Measurements from ENCODE around the gene PIK3R1. TPM values are rescaled to one million over a fixed set of nuclear protein-coding genes. Genes with fewer than 3 reads are reported as not detected.
A peak's percentile ranks its signal among the peaks of the same experiment; 100 is the strongest.

PIK3R1 gene
- total and polyA plus RNA-seq, 7 donors, result 29.7 to 155 (median 102) TPM

GRCh38 chr5:68248896-68249295 lies 33.3 kb downstream of the PIK3R1 start:
- TF ChIP-seq, protein P1, sequence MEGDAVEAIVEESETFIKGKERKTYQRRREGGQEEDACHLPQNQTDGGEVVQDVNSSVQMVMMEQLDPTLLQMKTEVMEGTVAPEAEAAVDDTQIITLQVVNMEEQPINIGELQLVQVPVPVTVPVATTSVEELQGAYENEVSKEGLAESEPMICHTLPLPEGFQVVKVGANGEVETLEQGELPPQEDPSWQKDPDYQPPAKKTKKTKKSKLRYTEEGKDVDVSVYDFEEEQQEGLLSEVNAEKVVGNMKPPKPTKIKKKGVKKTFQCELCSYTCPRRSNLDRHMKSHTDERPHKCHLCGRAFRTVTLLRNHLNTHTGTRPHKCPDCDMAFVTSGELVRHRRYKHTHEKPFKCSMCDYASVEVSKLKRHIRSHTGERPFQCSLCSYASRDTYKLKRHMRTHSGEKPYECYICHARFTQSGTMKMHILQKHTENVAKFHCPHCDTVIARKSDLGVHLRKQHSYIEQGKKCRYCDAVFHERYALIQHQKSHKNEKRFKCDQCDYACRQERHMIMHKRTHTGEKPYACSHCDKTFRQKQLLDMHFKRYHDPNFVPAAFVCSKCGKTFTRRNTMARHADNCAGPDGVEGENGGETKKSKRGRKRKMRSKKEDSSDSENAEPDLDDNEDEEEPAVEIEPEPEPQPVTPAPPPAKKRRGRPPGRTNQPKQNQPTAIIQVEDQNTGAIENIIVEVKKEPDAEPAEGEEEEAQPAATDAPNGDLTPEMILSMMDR (IDR thresholded peaks at IDR 0.05), result no peak
- WGBS, 3 donors, result 78 to 90% (median 89%) methylated on average over 2 of the region's 2 CpGs
- H3K27ac ChIP-seq, result peak overlapping the region; percentile 72
- ATAC-seq, result no peak
- no peaks in the 10 kb centered on the region for H3K36me3 ChIP-seq (ENCODE audit: insufficient read depth in 1 of 2, low read depth in 1 of 2)
- peaks cover 61% of the 10 kb centered on the region for H3K4me1 ChIP-seq
- no peaks in the 10 kb centered on the region for H3K9me3 ChIP-seq
- intact Hi-C loops (cut with DNase I), result no loop called here
- H3K4me3 ChIP-seq, result no peak overlapping the region
- H3K27me3 ChIP-seq (ENCODE audit: insufficient read depth in 3 of 3, low read length in 2 of 3), result no peaks in the 10 kb centered on the region
- DNase-seq, result no peak

- DNase-seq, result no peak
- Histone ChIP-seq H3K9me3 (no peaks in the 10 kb centered on the region), H3K4me1 (peaks cover 67% of the 10 kb centered on the region), H3K27me3 (ENCODE audit: insufficient read depth in 3 of 3, low read length in 2 of 3) (no peaks in the 10 kb centered on the region), H3K4me3 (no peak overlapping the region), H3K27ac (peak overlapping the region; percentile 72), H3K36me3 (ENCODE audit: insufficient read depth in 1 of 2, low read depth in 1 of 2) (no peaks in the 10 kb centered on the region)
- TF ChIP-seq, protein P1 (IDR thresholded peaks at IDR 0.05), result no peak
- 91 to 99% (median 95%) methylated on average over 2 of the region's 2 CpGs for WGBS, 3 donors
- no peak for ATAC-seq
- intact Hi-C loops (cut with DNase I), result no loop called here
Measured at GRCh38 chr5:68249520-68249919, 34.0 kb downstream of the PIK3R1 start.

- Histone ChIP-seq H3K4me1 (peaks cover 79% of the 10 kb centered on the region), H3K36me3 (ENCODE audit: insufficient read depth in 1 of 2, low read depth in 1 of 2) (no peaks in the 10 kb centered on the region), H3K27ac (peak overlapping the region; percentile 72), H3K27me3 (ENCODE audit: insufficient read depth in 3 of 3, low read length in 2 of 3) (no peaks in the 10 kb centered on the region), H3K9me3 (no peaks in the 10 kb centered on the region), H3K4me3 (peak overlapping the region; percentile 46)
- intact Hi-C loops (cut with DNase I), result loop anchor here in 1 of 2 donors (10.0 kb wide), 2 partner anchors 556 to 1006 kb away; no protein-coding TSS in a partner anchor
- 36 to 54% (median 36%) methylated on average over 5 of the region's 5 CpGs for WGBS, 3 donors
- TF ChIP-seq, protein P1 (IDR thresholded peaks at IDR 0.05), result no peak
- no peak for DNase-seq
- ATAC-seq, result peak in 2 of 4 donors; percentile 49
Measured at GRCh38 chr5:68250661-68251298, 35.2 kb downstream of the PIK3R1 start.

DNA sequence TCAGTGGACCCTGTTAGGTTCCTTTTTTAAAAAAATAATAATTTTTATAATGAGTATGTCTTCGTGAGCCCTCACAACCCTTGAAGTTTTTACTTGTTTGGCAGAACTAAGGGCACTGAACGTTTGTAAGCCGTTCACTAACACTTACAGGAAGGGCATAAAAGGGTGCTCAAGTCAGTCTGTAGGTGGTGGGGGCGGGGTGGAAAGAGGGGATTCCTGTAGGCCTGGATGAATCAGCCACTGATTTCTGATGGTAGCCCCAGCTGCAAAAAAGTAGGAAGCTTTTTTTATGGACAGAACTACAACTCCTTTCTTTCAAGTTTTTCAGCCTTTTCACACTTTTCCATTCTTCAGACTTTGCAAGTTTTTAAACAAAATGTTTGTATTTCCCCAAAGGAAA lies 35.8 kb downstream of the PIK3R1 start:
- Histone ChIP-seq H3K9me3 (no peaks in the 10 kb centered on the region), H3K27me3 (ENCODE audit: insufficient read depth in 3 of 3, low read length in 2 of 3) (no peaks in the 10 kb centered on the region), H3K4me1 (peaks cover 84% of the 10 kb centered on the region), H3K36me3 (ENCODE audit: insufficient read depth in 1 of 2, low read depth in 1 of 2) (no peaks in the 10 kb centered on the region), H3K4me3 (peak overlapping the region; percentile 46), H3K27ac (peak overlapping the region; percentile 72)
- ATAC-seq (peak in 2 of 4 donors; percentile 20 to 41), DNase-seq (peak in 1 of 2 donors; percentile 31)
- intact Hi-C loops (cut with DNase I), result loop anchor here in 1 of 2 donors (10.0 kb wide), 2 partner anchors 557 to 1007 kb away; no protein-coding TSS in a partner anchor
- 42 to 59% (median 54%) methylated on average over 4 of the region's 4 CpGs for WGBS, 3 donors
- TF ChIP-seq, protein P1 (IDR thresholded peaks at IDR 0.05), result no peak
